HG03342 (cell line): ENCODE measurements around the gene GALNTL6.
A peak's percentile ranks its signal among the peaks of the same experiment; 100 is the strongest.

ENCODE experiments used
- ATAC-seq: cut with Tn5 transposase; IDR thresholded peaks from one replicate; pipeline ENCODE4 v1.9.1; 2021; ENCODE audit warnings: mild to moderate bottlenecking, moderate library complexity; ENCODE audit not compliant: unreplicated experiment

The GALNTL6 gene

DNA sequence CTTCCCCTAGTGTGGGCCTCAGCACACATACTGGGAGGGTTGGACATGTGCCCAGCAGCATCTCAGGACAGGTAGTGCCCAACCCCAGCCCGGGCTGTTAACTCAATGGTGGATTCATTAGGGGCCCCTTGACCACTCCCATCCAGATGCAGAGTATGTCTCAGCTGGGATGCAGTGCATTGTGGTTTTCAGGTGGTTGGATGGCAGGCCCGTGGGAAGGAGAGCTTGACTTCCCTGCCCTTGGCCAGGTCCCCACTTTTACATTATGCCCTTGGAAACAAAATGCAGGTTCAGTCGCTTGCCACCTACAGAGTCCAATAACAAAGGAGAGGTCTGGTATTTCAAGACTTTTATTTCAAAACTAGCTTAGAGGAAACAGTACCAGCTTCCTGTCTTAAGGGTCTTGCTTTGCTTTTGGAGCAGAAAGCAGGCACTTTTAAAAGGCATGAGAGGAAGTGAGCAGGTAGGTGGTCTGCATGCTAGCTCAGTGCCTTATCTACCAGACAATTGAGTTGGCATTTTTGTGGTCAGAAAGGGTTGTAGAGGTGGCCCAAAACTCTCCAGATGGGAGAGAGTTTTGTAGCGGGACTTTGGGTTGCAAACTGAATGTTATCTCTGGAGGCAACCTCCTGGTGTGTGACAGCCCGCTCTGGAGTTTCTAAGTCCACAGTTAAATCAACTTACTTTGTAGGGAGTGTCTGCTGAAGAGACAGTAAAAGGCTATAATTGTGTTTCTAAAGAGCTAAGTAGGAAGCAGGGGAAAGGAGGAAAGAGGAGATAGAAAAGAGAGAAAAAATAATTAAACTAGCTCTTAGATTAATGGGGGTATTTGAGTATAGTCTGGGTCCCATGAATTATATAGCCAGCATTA lies 171.0 kb downstream of the GALNTL6 start:
- no peak for ATAC-seq

GRCh38 chr4:171985129-171985528 lies 171.9 kb downstream of the GALNTL6 start:
- no peak for ATAC-seq

DNA sequence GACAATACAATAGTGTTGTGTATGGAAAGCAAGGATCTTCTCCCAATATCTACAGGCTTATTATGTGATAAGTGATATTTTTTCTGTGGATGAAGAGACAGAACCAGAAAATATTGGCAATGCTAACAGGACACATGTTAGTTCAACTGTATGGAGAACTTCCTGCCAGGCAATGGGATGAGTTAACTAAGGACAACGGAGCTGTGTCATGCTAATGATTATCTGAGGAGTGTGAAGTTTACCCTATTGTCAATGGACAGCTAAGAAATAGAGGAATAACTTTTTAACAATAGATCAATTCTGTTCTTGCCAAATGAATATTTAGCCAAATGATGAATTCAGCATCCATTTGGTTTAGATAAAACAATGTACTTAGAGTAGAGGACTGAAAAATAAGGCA lies 180.0 kb downstream of the GALNTL6 start:
- no peak for ATAC-seq

DNA sequence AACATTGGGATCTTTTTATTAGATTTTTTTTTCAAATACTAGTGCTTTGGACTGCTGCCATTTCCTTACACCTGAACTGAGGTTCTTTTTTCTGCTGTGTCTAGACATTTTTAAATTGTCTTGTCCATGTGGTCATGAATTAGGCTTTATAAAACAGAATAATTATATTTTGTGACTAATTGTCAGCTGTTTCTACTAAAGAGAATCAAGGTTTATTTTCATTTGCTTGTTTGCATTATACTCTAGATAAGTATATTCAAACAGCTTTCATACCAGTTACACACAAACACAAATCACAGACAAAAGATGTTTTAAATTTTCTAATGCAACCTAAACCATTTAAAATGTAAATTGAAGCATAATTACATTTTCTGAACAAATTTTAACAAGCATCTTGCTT lies 194.7 kb downstream of the GALNTL6 start:
- no peak for ATAC-seq

DNA sequence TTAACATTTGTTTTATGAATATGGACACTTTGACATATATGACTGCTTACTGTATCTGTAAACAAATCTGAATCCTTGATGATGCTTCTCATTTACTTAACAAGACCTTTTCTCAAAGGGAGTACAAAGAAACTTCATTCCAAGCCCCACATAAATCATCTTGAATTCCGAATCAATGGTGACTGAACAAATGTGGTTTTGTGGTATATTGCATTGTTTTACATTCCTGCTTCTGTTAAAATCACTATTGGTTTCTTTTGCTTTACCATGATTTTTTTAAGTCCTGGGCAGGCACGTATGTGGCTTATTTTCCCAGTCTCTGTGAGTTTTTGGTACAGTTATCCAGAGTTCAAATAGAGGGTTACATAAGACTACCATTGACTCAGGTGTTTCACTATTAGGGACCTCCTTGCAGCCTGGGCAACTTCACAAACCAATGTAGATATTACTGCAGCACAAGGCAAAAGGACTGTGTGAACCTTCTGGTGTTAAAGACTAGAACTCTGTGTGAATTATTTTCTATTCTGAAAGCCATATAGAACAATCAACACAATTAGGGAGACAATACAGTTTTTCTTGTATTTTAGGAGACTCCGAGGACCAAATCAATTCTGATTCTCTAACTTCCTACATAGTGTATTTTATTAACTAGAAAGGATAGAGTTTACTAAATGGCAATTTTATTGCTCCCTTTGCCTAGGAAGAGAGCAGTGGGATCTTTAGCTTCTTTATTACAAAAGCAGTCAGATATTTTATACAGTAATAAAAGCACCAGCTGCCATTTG lies 196.4 kb downstream of the GALNTL6 start:
- ATAC-seq, result no peak

- ATAC-seq, result no peak
Observed at GRCh38 chr4:172011196-172011595, 198.0 kb downstream of the GALNTL6 start.

DNA sequence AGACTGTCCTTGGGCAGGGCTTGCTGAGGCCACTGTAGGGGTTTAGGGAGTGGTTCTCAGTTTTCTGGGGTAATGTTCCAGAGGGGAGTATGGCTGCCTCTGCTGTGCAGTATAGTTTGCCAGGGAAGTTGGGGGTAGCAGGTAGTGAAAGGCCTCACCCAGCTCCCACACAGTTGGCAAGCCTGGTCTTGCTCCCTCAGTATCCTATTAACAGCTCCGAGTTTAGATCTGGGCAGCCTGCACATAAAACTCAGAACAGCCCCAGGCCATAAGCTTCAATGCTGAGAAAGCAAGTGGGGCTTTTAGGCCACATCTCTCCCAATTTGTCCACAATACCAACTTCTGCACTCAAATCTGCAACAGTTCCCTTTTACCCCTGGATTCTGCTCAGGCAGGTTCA lies 205.2 kb downstream of the GALNTL6 start:
- no peak for ATAC-seq

GRCh38 chr4:172035562-172035961 lies 222.4 kb downstream of the GALNTL6 start:
- ATAC-seq, result no peak

DNA sequence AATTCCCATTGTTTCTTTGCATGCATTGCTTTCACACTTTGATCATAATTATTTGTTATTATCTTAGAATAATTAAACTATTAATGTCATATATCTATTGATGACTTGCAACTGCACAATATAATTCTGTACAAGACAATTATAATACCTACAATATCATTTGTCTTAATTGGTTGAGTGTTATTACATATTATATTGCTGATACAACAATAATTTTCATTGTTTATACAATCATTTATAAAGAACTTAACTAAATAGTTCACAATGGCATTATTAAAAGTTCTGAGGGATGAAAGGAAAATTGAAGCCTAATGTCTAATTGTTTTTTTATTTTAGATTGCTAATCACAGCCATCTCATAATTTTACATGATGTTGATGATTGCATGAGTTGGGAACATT lies 227.6 kb downstream of the GALNTL6 start:
- ATAC-seq, result no peak

DNA sequence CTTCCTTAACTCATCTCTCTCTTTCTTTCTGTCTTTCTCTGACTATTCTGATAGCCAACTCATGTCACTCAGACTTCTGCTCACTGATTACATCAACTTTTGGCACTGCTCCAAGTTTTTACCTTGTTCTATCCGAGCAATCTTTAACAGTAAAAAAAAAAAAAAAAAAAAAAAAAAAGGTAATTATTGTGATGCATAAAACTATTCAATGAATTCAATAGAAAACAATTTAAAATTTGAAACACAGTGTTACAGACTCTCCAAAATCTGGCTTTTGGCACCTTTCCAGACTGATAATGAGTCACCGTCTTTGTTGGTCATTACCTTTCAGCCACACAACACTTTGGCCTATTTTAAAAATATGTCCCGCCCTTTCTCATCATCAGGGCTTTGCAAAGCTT lies 229.5 kb downstream of the GALNTL6 start:
- no peak for ATAC-seq

DNA sequence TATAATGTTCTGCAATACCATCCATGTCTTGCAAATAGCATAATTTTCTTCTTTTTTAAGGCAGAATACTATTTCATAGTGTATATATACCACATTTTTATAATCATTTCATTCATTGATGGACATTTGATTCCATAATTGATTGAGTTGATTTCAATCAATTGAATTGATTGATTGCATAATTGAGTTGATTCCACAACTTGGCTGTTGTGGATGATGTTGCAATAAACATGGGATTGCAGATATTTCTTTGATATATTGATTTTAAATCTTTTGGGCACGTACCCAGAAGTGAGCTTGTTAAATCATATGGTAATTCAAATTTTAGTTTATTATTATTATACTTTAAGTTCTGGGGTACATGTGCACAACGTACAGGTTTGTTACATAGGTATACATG lies 232.8 kb downstream of the GALNTL6 start:
- no peak for ATAC-seq

- no peak for ATAC-seq
Observed at GRCh38 chr4:172048666-172049065, 235.5 kb downstream of the GALNTL6 start.

DNA sequence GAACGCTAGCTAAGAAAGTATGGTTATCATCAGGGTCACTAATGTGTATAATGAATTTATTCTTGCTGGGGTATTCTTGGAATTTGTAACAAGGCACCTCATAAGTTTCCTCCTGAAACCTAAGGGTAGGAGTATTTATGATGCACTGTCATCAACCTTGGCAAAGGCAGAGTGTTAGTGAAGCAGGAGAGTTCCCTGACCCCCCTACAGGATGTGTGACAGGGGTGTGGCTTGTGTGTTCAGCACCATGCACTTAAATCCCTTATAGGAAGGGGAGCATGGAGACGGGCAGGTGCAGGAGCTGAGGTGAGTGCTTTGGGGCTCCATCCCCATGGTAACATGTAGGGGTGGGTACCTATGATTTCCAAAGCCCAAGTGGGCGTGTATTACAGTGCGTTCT lies 237.7 kb downstream of the GALNTL6 start:
- no peak for ATAC-seq

DNA sequence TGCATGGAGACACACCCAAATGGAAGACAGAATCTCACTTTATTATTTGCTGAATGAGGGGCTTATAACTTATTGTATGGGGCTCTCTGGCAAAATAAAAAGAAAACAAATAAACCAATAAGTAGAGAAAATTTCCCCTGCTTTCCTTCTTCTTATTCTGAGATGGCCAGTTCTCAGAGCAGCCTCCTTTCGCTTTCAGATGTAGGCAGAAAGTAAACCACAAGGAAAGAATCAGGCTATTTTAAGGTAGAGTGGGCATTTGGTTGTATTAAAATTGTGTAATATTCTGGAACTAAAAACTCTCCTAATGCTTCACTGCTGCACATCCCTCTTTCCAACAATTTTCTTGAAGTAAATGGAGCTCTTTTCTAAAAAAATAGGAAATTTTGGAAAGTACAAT lies 241.8 kb downstream of the GALNTL6 start:
- ATAC-seq, result peak; percentile 63

GRCh38 chr4:172055498-172055897 lies 242.3 kb downstream of the GALNTL6 start:
- no peak for ATAC-seq

GRCh38 chr4:172061204-172061603 lies 248.0 kb downstream of the GALNTL6 start:
- ATAC-seq, result no peak

DNA sequence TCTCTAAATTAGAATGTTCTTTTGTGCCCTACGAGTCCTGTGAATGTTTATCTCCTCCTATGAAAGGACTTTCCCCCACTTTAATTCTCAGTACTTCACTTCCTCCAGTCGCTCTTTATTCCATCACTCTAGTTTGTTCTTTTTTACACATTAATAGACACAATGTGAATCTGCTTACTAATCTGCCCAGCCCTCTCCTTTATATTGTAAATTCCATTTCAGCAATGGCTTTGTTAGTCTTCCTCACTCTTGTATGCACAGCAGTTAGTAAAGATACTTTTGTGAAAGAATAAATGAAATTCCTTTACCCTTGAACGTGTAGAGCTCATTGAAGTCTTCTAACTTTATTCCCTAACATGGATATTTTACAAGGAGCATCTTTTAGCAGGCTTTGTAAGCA lies 255.3 kb downstream of the GALNTL6 start:
- ATAC-seq, result no peak

GRCh38 chr4:172073590-172073989 lies 260.4 kb downstream of the GALNTL6 start:
- ATAC-seq, result no peak

- no peak for ATAC-seq
Observed at GRCh38 chr4:172083272-172083671, 270.1 kb downstream of the GALNTL6 start.

- ATAC-seq, result no peak
Observed at GRCh38 chr4:172088556-172088955, 275.4 kb downstream of the GALNTL6 start.

DNA sequence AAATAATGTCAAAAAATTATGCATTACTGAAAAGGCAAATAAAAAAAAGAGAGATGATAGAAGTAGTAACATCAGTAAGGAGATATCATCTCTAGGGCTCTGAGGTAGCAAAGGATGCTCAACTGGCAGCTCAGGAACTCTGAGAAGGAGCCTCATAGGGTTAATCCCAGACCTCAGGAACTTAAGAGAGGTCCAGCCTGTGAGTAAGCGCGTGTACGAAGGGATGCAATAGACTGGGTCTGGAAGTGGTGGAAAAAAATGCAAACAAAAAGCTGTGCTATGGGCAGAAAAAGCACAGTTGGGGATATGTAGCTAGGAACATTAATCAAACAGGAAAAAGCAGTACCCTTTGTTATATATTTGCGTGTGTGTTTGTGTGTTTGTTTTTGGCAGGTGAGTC lies 282.0 kb downstream of the GALNTL6 start:
- no peak for ATAC-seq

DNA sequence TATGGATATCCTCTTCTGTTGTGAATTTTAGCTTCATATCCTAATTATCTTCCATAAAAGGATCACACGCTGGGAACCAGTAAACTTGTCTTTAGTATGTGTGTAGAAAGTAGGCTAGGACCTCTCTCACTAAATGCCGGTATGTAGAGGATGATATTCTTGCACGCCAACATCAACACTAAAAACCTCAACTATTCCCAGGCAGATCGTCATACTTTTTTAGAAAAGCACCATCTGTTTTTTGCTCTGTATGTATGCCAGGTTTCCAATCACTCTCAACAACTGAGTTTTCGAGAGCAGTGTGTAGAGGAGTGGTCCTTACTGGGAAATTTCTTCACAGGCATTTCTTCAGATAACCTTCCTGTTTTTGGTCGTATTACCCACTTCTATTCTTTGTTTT lies 283.6 kb downstream of the GALNTL6 start:
- ATAC-seq, result no peak
